ENCODE results near the gene NTSR1.

The NTSR1 gene

GRCh38 chr20:62692801-62693523, 15.7 kb upstream of the NTSR1 start:
- H3K4me2 ChIP-seq, result peak overlapping the region; percentile 48 to 98 (median 86); a peak in 21 of 22 replicates
- H3K9ac ChIP-seq, result no peak overlapping the region
- H3K27me3 ChIP-seq, result peaks cover 0 to 56% (median 0%) of the 10 kb centered on the region in 11 experiments; a peak in 9 of 22 replicates
- peaks cover 61 to 97% (median 85%) of the 10 kb centered on the region in 10 experiments for H3K4me1 ChIP-seq
- TF ChIP-seq Cebpa-rat (IDR thresholded peaks at IDR 0.05), result no peak
- no peak overlapping the region for H3K27ac ChIP-seq
- no peaks in the 10 kb centered on the region for H3K9me3 ChIP-seq (replicated peaks in 1 of 11)
- no peak overlapping the region for H3K4me3 ChIP-seq
- no peaks in the 10 kb centered on the region for H3K36me3 ChIP-seq
- H4K20me1 ChIP-seq, result peaks cover 0 to 11% (median 0%) of the 10 kb centered on the region in 11 experiments; a peak in 2 of 22 replicates

GRCh38 chr20:62693524-62693922, 15.1 kb upstream of the NTSR1 start:
- H3K4me2 ChIP-seq, result peak overlapping the region; percentile 48 to 98 (median 86); a peak in 20 of 22 replicates
- H3K27me3 ChIP-seq, result peaks cover 0 to 56% (median 0%) of the 10 kb centered on the region in 11 experiments; a peak in 9 of 22 replicates
- H3K4me1 ChIP-seq, result peaks cover 55 to 97% (median 82%) of the 10 kb centered on the region in 10 experiments
- peaks cover 0 to 5% (median 0%) of the 10 kb centered on the region in 11 experiments; a peak in 2 of 22 replicates for H4K20me1 ChIP-seq
- no peak for TF ChIP-seq Cebpa-rat (IDR thresholded peaks at IDR 0.05)
- no peak overlapping the region for H3K9ac ChIP-seq
- no peak overlapping the region for H3K27ac ChIP-seq
- no peak overlapping the region for H3K4me3 ChIP-seq
- no peaks in the 10 kb centered on the region for H3K9me3 ChIP-seq (replicated peaks in 1 of 11)
- no peaks in the 10 kb centered on the region for H3K36me3 ChIP-seq

- no peak overlapping the region for H3K4me3 ChIP-seq
- no peaks in the 10 kb centered on the region for H3K9me3 ChIP-seq (replicated peaks in 1 of 11)
- TF ChIP-seq Cebpa-rat (IDR thresholded peaks at IDR 0.05), result no peak
- no peak overlapping the region for H3K9ac ChIP-seq
- no peak overlapping the region for H3K27ac ChIP-seq
- no peaks in the 10 kb centered on the region for H3K36me3 ChIP-seq
- H3K4me2 ChIP-seq, result peak overlapping the region in 8 of 11 experiments; percentile 3 to 98 (median 88); a peak in 10 of 22 replicates
- H4K20me1 ChIP-seq, result no peaks in the 10 kb centered on the region
- peaks cover 49 to 94% (median 76%) of the 10 kb centered on the region in 10 experiments for H3K4me1 ChIP-seq
- peaks cover 0 to 54% (median 0%) of the 10 kb centered on the region in 11 experiments; a peak in 9 of 22 replicates for H3K27me3 ChIP-seq
Observed at GRCh38 chr20:62694106-62694505, 14.5 kb upstream of the NTSR1 start.

GRCh38 chr20:62694868-62695267, 13.8 kb upstream of the NTSR1 start:
- no peak overlapping the region for H3K27ac ChIP-seq
- H3K4me1 ChIP-seq, result peaks cover 42 to 86% (median 68%) of the 10 kb centered on the region in 10 experiments
- H3K27me3 ChIP-seq, result peaks cover 0 to 46% (median 0%) of the 10 kb centered on the region in 11 experiments; a peak in 9 of 22 replicates
- no peaks in the 10 kb centered on the region for H4K20me1 ChIP-seq
- no peak overlapping the region for H3K4me3 ChIP-seq
- H3K36me3 ChIP-seq, result no peaks in the 10 kb centered on the region
- H3K4me2 ChIP-seq, result peak overlapping the region in 7 of 11 experiments; percentile 20 to 98 (median 90); a peak in 11 of 22 replicates
- no peak for TF ChIP-seq Cebpa-rat (IDR thresholded peaks at IDR 0.05)
- no peaks in the 10 kb centered on the region for H3K9me3 ChIP-seq (replicated peaks in 1 of 11)
- no peak overlapping the region for H3K9ac ChIP-seq

- Histone ChIP-seq H3K4me1 (peaks cover 33 to 78% (median 59%) of the 10 kb centered on the region in 10 experiments), H3K36me3 (no peaks in the 10 kb centered on the region), H3K4me2 (peak overlapping the region in 3 of 11 experiments; percentile 86 to 98 (median 93); a peak in 7 of 22 replicates), H3K9me3 (replicated peaks in 1 of 11) (no peaks in the 10 kb centered on the region), H3K27me3 (peaks cover 0 to 38% (median 0%) of the 10 kb centered on the region in 11 experiments; a peak in 7 of 22 replicates), H3K4me3 (no peak overlapping the region), H3K9ac (no peak overlapping the region), H4K20me1 (no peaks in the 10 kb centered on the region), H3K27ac (no peak overlapping the region)
- TF ChIP-seq Cebpa-rat (IDR thresholded peaks at IDR 0.05), result no peak
Observed at GRCh38 chr20:62695448-62696414, 12.9 kb upstream of the NTSR1 start.

- no peak overlapping the region for H3K9ac ChIP-seq
- H4K20me1 ChIP-seq, result no peaks in the 10 kb centered on the region
- H3K4me2 ChIP-seq, result peak overlapping the region in 3 of 11 experiments; percentile 7 to 62 (median 50); a peak in 2 of 22 replicates
- H3K4me1 ChIP-seq, result peaks cover 25 to 70% (median 52%) of the 10 kb centered on the region in 10 experiments
- H3K4me3 ChIP-seq, result no peak overlapping the region
- no peak overlapping the region for H3K27ac ChIP-seq
- no peaks in the 10 kb centered on the region for H3K9me3 ChIP-seq (replicated peaks in 1 of 11)
- TF ChIP-seq Cebpa-rat (IDR thresholded peaks at IDR 0.05), result no peak
- H3K27me3 ChIP-seq, result peaks cover 0 to 30% (median 0%) of the 10 kb centered on the region in 11 experiments; a peak in 7 of 22 replicates
- no peaks in the 10 kb centered on the region for H3K36me3 ChIP-seq
Observed at GRCh38 chr20:62696434-62696957, 12.1 kb upstream of the NTSR1 start.

- Histone ChIP-seq H3K27me3 (peaks cover 0 to 25% (median 0%) of the 10 kb centered on the region in 11 experiments; a peak in 7 of 22 replicates), H3K4me2 (peak overlapping the region; percentile 10 to 70 (median 52); a peak in 19 of 22 replicates)
- TF ChIP-seq Cebpa-rat (IDR thresholded peaks at IDR 0.05), result no peak
Observed at GRCh38 chr20:62696989-62697388, 11.6 kb upstream of the NTSR1 start.

GRCh38 chr20:62697468-62697912, 11.1 kb upstream of the NTSR1 start:
- TF ChIP-seq Cebpa-rat (IDR thresholded peaks at IDR 0.05), result no peak
- peaks cover 0 to 20% (median 0%) of the 10 kb centered on the region in 11 experiments; a peak in 7 of 22 replicates for H3K27me3 ChIP-seq
- H3K4me3 ChIP-seq, result no peak overlapping the region
- no peaks in the 10 kb centered on the region for H4K20me1 ChIP-seq
- no peaks in the 10 kb centered on the region for H3K36me3 ChIP-seq
- peak overlapping the region; percentile 10 to 70 (median 52); a peak in 17 of 22 replicates for H3K4me2 ChIP-seq
- no peaks in the 10 kb centered on the region for H3K9me3 ChIP-seq (replicated peaks in 1 of 11)
- H3K27ac ChIP-seq, result no peak overlapping the region
- peaks cover 20 to 62% (median 45%) of the 10 kb centered on the region in 10 experiments for H3K4me1 ChIP-seq
- no peak overlapping the region for H3K9ac ChIP-seq

More at GRCh38 chr20:62696989-62697388, 11.6 kb upstream of the NTSR1 start:
- peaks cover 20 to 65% (median 47%) of the 10 kb centered on the region in 10 experiments for H3K4me1 ChIP-seq
- H3K27ac ChIP-seq, result no peak overlapping the region
- no peaks in the 10 kb centered on the region for H4K20me1 ChIP-seq
- no peaks in the 10 kb centered on the region for H3K36me3 ChIP-seq
- no peaks in the 10 kb centered on the region for H3K9me3 ChIP-seq (replicated peaks in 1 of 11)
- no peak overlapping the region for H3K4me3 ChIP-seq
- H3K9ac ChIP-seq, result no peak overlapping the region
